MCF 10A (cell line): ENCODE measurements around the gene CFAP68. TPM values are rescaled to one million over a fixed set of nuclear protein-coding genes. Genes with fewer than 3 reads are reported as not detected.

Source experiments
- BruUV-seq: library from RNA; stranded (reverse); fragments of 400-500 nt; replicated peaks from 2 replicates; lab custom pipeline; 2021; lab: Mats Ljungman, UMichigan
- CTCF ChIA-PET: fragments of 300-600 bp; sonication (Branson Sonifier 250); formaldehyde crosslinking; extraction: SDS; loops from one replicate; lab custom pipeline; 2021; ENCODE audit warnings: antibody characterized with exemption, inconsistent platforms; lab: Yijun Ruan, JAX
- POLR2A ChIA-PET: fragments of 300-600, 350-650 bp; sonication (Branson Sonifier 250); formaldehyde crosslinking; extraction: SDS; loops from one replicate; lab custom pipeline; 2020; ENCODE audit warnings: antibody characterized with exemption, inconsistent platforms; lab: Yijun Ruan, JAX
- DNase-seq: peaks from one replicate; pipeline ENCODE4 v3.0.0-alpha.2; 2018; ENCODE audit not compliant: unreplicated experiment
- H3K27ac Mint-ChIP-seq: one replicate; pipeline ENCODE4 v1.8.0; 2022; ENCODE audit warnings: mild to moderate bottlenecking, low read depth, mixed read lengths; ENCODE audit not compliant: unreplicated experiment
- H3K27me3 Mint-ChIP-seq: one replicate; pipeline ENCODE4 v1.8.0; 2022; ENCODE audit warnings: mixed read lengths; ENCODE audit not compliant: insufficient read depth, unreplicated experiment
- H3K36me3 Mint-ChIP-seq: one replicate; pipeline ENCODE4 v1.8.0; 2022; ENCODE audit warnings: mild to moderate bottlenecking, moderate library complexity, mixed read lengths; ENCODE audit not compliant: insufficient read depth, unreplicated experiment
- H3K4me1 Mint-ChIP-seq: one replicate; pipeline ENCODE4 v1.8.0; 2022; ENCODE audit warnings: mixed read lengths; ENCODE audit not compliant: insufficient read depth, unreplicated experiment
- H3K4me3 Mint-ChIP-seq: one replicate; pipeline ENCODE4 v1.8.0; 2022; ENCODE audit warnings: mild to moderate bottlenecking, moderate library complexity, mixed read lengths; ENCODE audit not compliant: unreplicated experiment
- H3K9me3 Mint-ChIP-seq: one replicate; pipeline ENCODE4 v1.8.0; 2022; ENCODE audit warnings: mixed read lengths; ENCODE audit not compliant: unreplicated experiment
- CTCF ChIP-seq: fragments of 200-600 bp; IDR thresholded peaks from one replicate; pipeline ENCODE4 v1.8.0; 2022; ENCODE audit warnings: antibody characterized with exemption, mild to moderate bottlenecking; ENCODE audit not compliant: unreplicated experiment
- intact Hi-C: fragments of 100-400 bp; cut with micrococcal nuclease; formaldehyde crosslinking; loops from 2 replicates; pipeline ENCODE4 v1.14.1; 2022
- total RNA-seq: library from RNA; stranded (reverse); gene quantifications from 2 replicates; pipeline ENCODE4 v1.2.3, GENCODE V29; 2022

Gene CFAP68
- total RNA-seq, 1 experiment from 2014 or later: 33.6 TPM

GRCh38 chr11:111870886-111871692, 8.3 kb upstream of the CFAP68 start, which contains the start of gene ALG9:
ALG9 (minus strand) TSS chr11:111871581; CDS start chr11:111871482, 99 bp downstream.
- Mint-ChIP-seq H3K4me3 (peak within 1 kb of the TSS; percentile 96), H3K9me3 (no peaks in the 10 kb centered on the region), H3K27me3 (no peaks in the 10 kb centered on the region), H3K4me1 (peaks cover 12% of the 10 kb centered on the region), H3K27ac (peak within 1 kb of the TSS; percentile 57), H3K36me3 (peaks cover 31% of the 10 kb centered on the region)
- peak; percentile 44 for TF ChIP-seq CTCF
- intact Hi-C loops: loop anchor here (10.0 kb wide), 1 partner anchor 294 kb away; the partner anchor contains the start of genes IL18 and TEX12
- ChIA-PET POLR2A (interaction anchor here (0.5 to 3.5 kb wide), 37 partner anchors 9 to 1583 kb away, joined by 3 to 29 read pairs (median 4); partner anchors contain the start of genes CFAP68, DLAT, NKAPD1 and PIH1D2), CTCF (interaction anchor here (0.6 to 5.5 kb wide), 18 partner anchors 9 to 668 kb away, joined by 3 to 35 read pairs (median 4); no protein-coding TSS in a partner anchor)
- BruUV-seq: no TSS peak
- DNase-seq: peak; percentile 82

GRCh38 chr11:111871693-111872161, 7.6 kb upstream of the CFAP68 start:
- Mint-ChIP-seq H3K4me3 (peak overlapping the region; percentile 96), H3K9me3 (no peaks in the 10 kb centered on the region), H3K4me1 (peaks cover 12% of the 10 kb centered on the region), H3K36me3 (peaks cover 25% of the 10 kb centered on the region), H3K27me3 (no peaks in the 10 kb centered on the region), H3K27ac (peak overlapping the region; percentile 57)
- ChIA-PET POLR2A (interaction anchor here (0.5 to 3.5 kb wide), 31 partner anchors 8 to 1583 kb away, joined by 3 to 29 read pairs (median 5); partner anchors contain the start of genes CFAP68, DLAT, NKAPD1 and PIH1D2), CTCF (interaction anchor here (0.6 to 5.5 kb wide), 12 partner anchors 9 to 396 kb away, joined by 3 to 35 read pairs (median 4); no protein-coding TSS in a partner anchor)
- TF ChIP-seq CTCF: no peak
- peak; percentile 1 for DNase-seq
- intact Hi-C loops: loop anchor here (10.0 kb wide), 1 partner anchor 293 kb away; the partner anchor contains the start of genes IL18 and TEX12
- BruUV-seq: no TSS peak

- Mint-ChIP-seq H3K4me3 (peak overlapping the region; percentile 95), H3K4me1 (peaks cover 6% of the 10 kb centered on the region), H3K27me3 (no peaks in the 10 kb centered on the region), H3K36me3 (peaks cover 24% of the 10 kb centered on the region), H3K9me3 (no peaks in the 10 kb centered on the region), H3K27ac (peak overlapping the region; percentile 97)
- ChIA-PET POLR2A (interaction anchor here (0.7 to 5.0 kb wide), 16 partner anchors 31 to 208 kb away, joined by 3 to 41 read pairs (median 6); partner anchors contain the start of genes C11orf52, CRYAB, DIXDC1 and DLAT), CTCF (interaction anchor here (0.6 to 4.1 kb wide), 22 partner anchors 9 to 402 kb away, joined by 3 to 43 read pairs (median 4); partner anchors contain the start of gene DIXDC1)
- BruUV-seq: TSS peak; percentile 56
- TF ChIP-seq CTCF: no peak
- peak; percentile 63 for DNase-seq
- intact Hi-C loops: loop anchor here (2.0 to 10.0 kb wide), 4 partner anchors 40 to 286 kb away; partner anchors contain the start of genes C11orf52, IL18, NKAPD1 and PIH1D2
Measured at GRCh38 chr11:111878385-111878848, 924 bp upstream of the CFAP68 start.
